ENCODE measurements around the gene CTDSP1. TPM values are rescaled to one million over a fixed set of nuclear protein-coding genes. Genes with fewer than 3 reads are reported as not detected.

The CTDSP1 gene
- polyA plus RNA-seq, 1 of the 3 experiments (the other 2 are of a cell fraction) = 88.0 TPM

DNA sequence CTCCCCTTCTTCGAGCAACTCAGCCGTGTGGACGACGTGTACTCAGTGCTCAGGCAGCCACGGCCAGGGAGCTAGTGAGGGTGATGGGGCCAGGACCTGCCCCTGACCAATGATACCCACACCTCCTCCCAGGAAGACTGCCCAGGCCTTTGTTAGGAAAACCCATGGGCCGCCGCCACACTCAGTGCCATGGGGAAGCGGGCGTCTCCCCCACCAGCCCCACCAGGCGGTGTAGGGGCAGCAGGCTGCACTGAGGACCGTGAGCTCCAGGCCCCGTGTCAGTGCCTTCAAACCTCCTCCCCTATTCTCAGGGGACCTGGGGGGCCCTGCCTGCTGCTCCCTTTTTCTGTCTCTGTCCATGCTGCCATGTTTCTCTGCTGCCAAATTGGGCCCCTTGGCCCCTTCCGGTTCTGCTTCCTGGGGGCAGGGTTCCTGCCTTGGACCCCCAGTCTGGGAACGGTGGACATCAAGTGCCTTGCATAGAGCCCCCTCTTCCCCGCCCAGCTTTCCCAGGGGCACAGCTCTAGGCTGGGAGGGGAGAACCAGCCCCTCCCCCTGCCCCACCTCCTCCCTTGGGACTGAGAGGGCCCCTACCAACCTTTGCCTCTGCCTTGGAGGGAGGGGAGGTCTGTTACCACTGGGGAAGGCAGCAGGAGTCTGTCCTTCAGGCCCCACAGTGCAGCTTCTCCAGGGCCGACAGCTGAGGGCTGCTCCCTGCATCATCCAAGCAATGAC lies 4.8 kb downstream of the CTDSP1 start:
- Histone ChIP-seq H3K9me2 (no peaks in the 10 kb centered on the region), H3K27ac (ENCODE audit: low read depth in 2 of 2, low read length in 1 of 2) (peak overlapping the region in 1 of 2 experiments; percentile 61; a peak in 1 of 4 replicates), H3K36me3 (replicated peaks in 1 of 2; ENCODE audit: control insufficient read depth in 1 of 2, insufficient read depth in 2 of 2, low read length in 1 of 2) (peaks cover 0 to 33% of the 10 kb centered on the region in 2 experiments), H3F3A (replicated peaks; ENCODE audit: insufficient read depth) (peaks cover 15% of the 10 kb centered on the region), H3K4me3 (ENCODE audit: low read depth in 2 of 2, low read length in 1 of 2) (no peak overlapping the region), H2AFZ (ENCODE audit: low read depth) (no peak overlapping the region), H3K9me3 (no peaks in the 10 kb centered on the region), H3K4me1 (ENCODE audit: control insufficient read depth in 1 of 2, insufficient read depth in 2 of 2, low read depth in 1 of 2, low read length in 1 of 2) (peaks cover 13 to 26% of the 10 kb centered on the region in 2 experiments; a peak in 2 of 4 replicates), H3K79me2 (ENCODE audit: insufficient read depth) (peaks cover 29% of the 10 kb centered on the region), H3K27me3 (ENCODE audit: insufficient read depth) (no peaks in the 10 kb centered on the region), H3K4me2 (no peak overlapping the region), H4K20me1 (ENCODE audit: insufficient read depth) (peaks cover 5% of the 10 kb centered on the region; the same call in 1 of the 2 replicates), H3K9ac (no peak overlapping the region)
- ChIA-PET CTCF (interaction anchor here (1.4 to 3.1 kb wide), 4 partner anchors 8 to 103 kb away, joined by 5 to 18 read pairs (median 7); no protein-coding TSS in a partner anchor), POLR2A (no interaction called here)
- TF ChIP-seq RXRA (IDR thresholded peaks at IDR 0.05; ENCODE audit: borderline replicate concordance, low read depth) (no peak), TCF12 (IDR thresholded peaks at IDR 0.05) (no peak), SIN3A (IDR thresholded peaks at IDR 0.05; ENCODE audit: borderline replicate concordance, low read depth, low read length) (no peak), FOXJ3 (CRISPR knock-in tag; IDR thresholded peaks at IDR 0.05) (no peak), MXI1 (IDR thresholded peaks at IDR 0.05; ENCODE audit: low read depth, low read length) (no peak), FOXM1 (IDR thresholded peaks at IDR 0.05; ENCODE audit: low read depth) (no peak), ELF1 (IDR thresholded peaks at IDR 0.05) (no peak), SMC3 (IDR thresholded peaks at IDR 0.05; ENCODE audit: low read depth, low read length) (no peak), RFX5 (IDR thresholded peaks at IDR 0.05; ENCODE audit: low read length) (no peak), RCOR1 (IDR thresholded peaks at IDR 0.05; ENCODE audit: low read length) (no peak), YY1 (IDR thresholded peaks at IDR 0.05; ENCODE audit: low read depth) (no peak)
- TF ChIP-seq, protein P1, sequence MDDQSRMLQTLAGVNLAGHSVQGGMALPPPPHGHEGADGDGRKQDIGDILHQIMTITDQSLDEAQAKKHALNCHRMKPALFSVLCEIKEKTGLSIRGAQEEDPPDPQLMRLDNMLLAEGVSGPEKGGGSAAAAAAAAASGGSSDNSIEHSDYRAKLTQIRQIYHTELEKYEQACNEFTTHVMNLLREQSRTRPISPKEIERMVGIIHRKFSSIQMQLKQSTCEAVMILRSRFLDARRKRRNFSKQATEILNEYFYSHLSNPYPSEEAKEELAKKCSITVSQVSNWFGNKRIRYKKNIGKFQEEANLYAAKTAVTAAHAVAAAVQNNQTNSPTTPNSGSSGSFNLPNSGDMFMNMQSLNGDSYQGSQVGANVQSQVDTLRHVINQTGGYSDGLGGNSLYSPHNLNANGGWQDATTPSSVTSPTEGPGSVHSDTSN (IDR thresholded peaks at IDR 0.05) = no peak
- TF ChIP-seq, protein P2, sequence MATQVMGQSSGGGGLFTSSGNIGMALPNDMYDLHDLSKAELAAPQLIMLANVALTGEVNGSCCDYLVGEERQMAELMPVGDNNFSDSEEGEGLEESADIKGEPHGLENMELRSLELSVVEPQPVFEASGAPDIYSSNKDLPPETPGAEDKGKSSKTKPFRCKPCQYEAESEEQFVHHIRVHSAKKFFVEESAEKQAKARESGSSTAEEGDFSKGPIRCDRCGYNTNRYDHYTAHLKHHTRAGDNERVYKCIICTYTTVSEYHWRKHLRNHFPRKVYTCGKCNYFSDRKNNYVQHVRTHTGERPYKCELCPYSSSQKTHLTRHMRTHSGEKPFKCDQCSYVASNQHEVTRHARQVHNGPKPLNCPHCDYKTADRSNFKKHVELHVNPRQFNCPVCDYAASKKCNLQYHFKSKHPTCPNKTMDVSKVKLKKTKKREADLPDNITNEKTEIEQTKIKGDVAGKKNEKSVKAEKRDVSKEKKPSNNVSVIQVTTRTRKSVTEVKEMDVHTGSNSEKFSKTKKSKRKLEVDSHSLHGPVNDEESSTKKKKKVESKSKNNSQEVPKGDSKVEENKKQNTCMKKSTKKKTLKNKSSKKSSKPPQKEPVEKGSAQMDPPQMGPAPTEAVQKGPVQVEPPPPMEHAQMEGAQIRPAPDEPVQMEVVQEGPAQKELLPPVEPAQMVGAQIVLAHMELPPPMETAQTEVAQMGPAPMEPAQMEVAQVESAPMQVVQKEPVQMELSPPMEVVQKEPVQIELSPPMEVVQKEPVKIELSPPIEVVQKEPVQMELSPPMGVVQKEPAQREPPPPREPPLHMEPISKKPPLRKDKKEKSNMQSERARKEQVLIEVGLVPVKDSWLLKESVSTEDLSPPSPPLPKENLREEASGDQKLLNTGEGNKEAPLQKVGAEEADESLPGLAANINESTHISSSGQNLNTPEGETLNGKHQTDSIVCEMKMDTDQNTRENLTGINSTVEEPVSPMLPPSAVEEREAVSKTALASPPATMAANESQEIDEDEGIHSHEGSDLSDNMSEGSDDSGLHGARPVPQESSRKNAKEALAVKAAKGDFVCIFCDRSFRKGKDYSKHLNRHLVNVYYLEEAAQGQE (IDR thresholded peaks at IDR 0.05; ENCODE audit: low read depth, low read length) = no peak
- TF ChIP-seq, protein P3, sequence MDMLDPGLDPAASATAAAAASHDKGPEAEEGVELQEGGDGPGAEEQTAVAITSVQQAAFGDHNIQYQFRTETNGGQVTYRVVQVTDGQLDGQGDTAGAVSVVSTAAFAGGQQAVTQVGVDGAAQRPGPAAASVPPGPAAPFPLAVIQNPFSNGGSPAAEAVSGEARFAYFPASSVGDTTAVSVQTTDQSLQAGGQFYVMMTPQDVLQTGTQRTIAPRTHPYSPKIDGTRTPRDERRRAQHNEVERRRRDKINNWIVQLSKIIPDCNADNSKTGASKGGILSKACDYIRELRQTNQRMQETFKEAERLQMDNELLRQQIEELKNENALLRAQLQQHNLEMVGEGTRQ (IDR thresholded peaks at IDR 0.05; ENCODE audit: borderline replicate concordance, low read depth, low read length) = no peak
- 93% methylated on average over 8 of the region's 16 CpGs for WGBS (ENCODE audit: low lambda C conversion rate)
- no peak for DNase-seq
